Right atrium auricular region (tissue), 2 donors: ENCODE measurements around the gene DDX1. TPM values are rescaled to one million over a fixed set of nuclear protein-coding genes. Genes with fewer than 3 reads are reported as not detected.

Source experiments
- DNase-seq: peaks from one replicate; pipeline ENCODE4 v3.0.0-alpha.2; 2019; ENCODE audit warnings: low spot score
- H3K27ac ChIP-seq, 2 donors: fragments of 200-600 bp; sonication (generic); 1 replicate in 1 of 2; 2 replicates in 1 of 2; pipeline ENCODE4 v1.5.1; 2016 to 2019
- H3K27me3 ChIP-seq, 2 donors: fragments of 200-600 bp; sonication (generic); one replicate each; pipeline versions ENCODE4 v1.5.1 to v1.6.0; 2017 to 2019
- H3K36me3 ChIP-seq: fragments of 200-600 bp; sonication (generic); one replicate; pipeline ENCODE4 v1.5.1; 2016
- H3K4me1 ChIP-seq, 2 donors: fragments of 200-600 bp; sonication (generic); one replicate each; pipeline versions ENCODE4 v1.5.1 to v1.6.0; 2017 to 2019
- H3K4me3 ChIP-seq, 2 donors: fragments of 200-600 bp; sonication (generic); 1 replicate in 1 of 2; 2 replicates in 1 of 2; pipeline ENCODE4 v1.5.1; 2017 to 2019; ENCODE audit warnings: mild to moderate bottlenecking in 1 of 2, moderate library complexity in 1 of 2
- H3K9me3 ChIP-seq, 2 donors: fragments of 200-600 bp; sonication (generic); one replicate each; pipeline ENCODE4 v1.5.1; 2019
- CTCF ChIP-seq, 2 donors: fragments of 200-600 bp; sonication (generic); IDR thresholded peaks; one replicate each; pipeline ENCODE4 v1.5.1; 2019; ENCODE audit warnings: antibody characterized with exemption in 2 of 2
- total RNA-seq, 2 donors: library from RNA; depleted of rRNA; stranded (reverse); fragments of >200 nt; gene quantifications; one replicate each; pipeline ENCODE4 v1.1.0, GENCODE V29; 2016

DDX1 gene
- total RNA-seq, 2 donors from 2014 or later: 60.1 to 75.9 TPM

- Histone ChIP-seq H3K27ac (no peak overlapping the region), H3K4me3 (no peak overlapping the region), H3K9me3 (no peaks in the 10 kb centered on the region), H3K27me3 (no peaks in the 10 kb centered on the region), H3K36me3 (no peaks in the 10 kb centered on the region), H3K4me1 (peaks cover 0 to 12% of the 10 kb centered on the region in 2 donors)
- no peak for TF ChIP-seq CTCF (IDR thresholded peaks at IDR 0.05)
- DNase-seq: no peak
These were observed 79.3 kb downstream of the DDX1 start for GRCh38 chr2:15670981-15671380.

GRCh38 chr2:15671409-15671808 is 79.7 kb downstream of the DDX1 start:
- H3K9me3 ChIP-seq: no peaks in the 10 kb centered on the region
- H3K36me3 ChIP-seq: no peaks in the 10 kb centered on the region
- H3K27ac ChIP-seq: no peak overlapping the region
- DNase-seq: no peak
- peaks cover 0 to 12% of the 10 kb centered on the region in 2 donors for H3K4me1 ChIP-seq
- H3K4me3 ChIP-seq: no peak overlapping the region
- H3K27me3 ChIP-seq: no peaks in the 10 kb centered on the region
- TF ChIP-seq CTCF (IDR thresholded peaks at IDR 0.05): no peak

- H3K4me3 ChIP-seq: no peak overlapping the region
- H3K9me3 ChIP-seq: no peaks in the 10 kb centered on the region
- no peak for TF ChIP-seq CTCF (IDR thresholded peaks at IDR 0.05)
- no peaks in the 10 kb centered on the region for H3K27me3 ChIP-seq
- no peak for DNase-seq
- no peak overlapping the region for H3K27ac ChIP-seq
- peaks cover 0 to 12% of the 10 kb centered on the region in 2 donors for H3K4me1 ChIP-seq
- no peaks in the 10 kb centered on the region for H3K36me3 ChIP-seq
These were observed 80.5 kb downstream of the DDX1 start for GRCh38 chr2:15671842-15672815.

- no peak overlapping the region for H3K27ac ChIP-seq
- no peak overlapping the region for H3K4me3 ChIP-seq
- no peaks in the 10 kb centered on the region for H3K27me3 ChIP-seq
- peaks cover 0 to 9% of the 10 kb centered on the region in 2 donors for H3K4me1 ChIP-seq
- no peak for TF ChIP-seq CTCF (IDR thresholded peaks at IDR 0.05)
- no peak for DNase-seq
- H3K36me3 ChIP-seq: no peaks in the 10 kb centered on the region
- H3K9me3 ChIP-seq: no peaks in the 10 kb centered on the region
These were observed 81.6 kb downstream of the DDX1 start for GRCh38 chr2:15672961-15673918.

- Histone ChIP-seq H3K9me3 (no peaks in the 10 kb centered on the region), H3K27me3 (no peaks in the 10 kb centered on the region), H3K4me1 (peaks cover 0 to 1% of the 10 kb centered on the region in 2 donors), H3K4me3 (no peak overlapping the region), H3K27ac (no peak overlapping the region), H3K36me3 (no peaks in the 10 kb centered on the region)
- TF ChIP-seq CTCF (IDR thresholded peaks at IDR 0.05): no peak
- DNase-seq: no peak
These were observed 82.4 kb downstream of the DDX1 start for GRCh38 chr2:15673919-15674636.
